Tibial artery (tissue), 4 donors: ENCODE results near the gene IMMP2L.

Experiments
- DNase-seq, 2 donors: peaks; one replicate each; pipeline ENCODE4 v3.0.0-alpha.2; 2019
- H3K27ac ChIP-seq, 2 donors: fragments of 200-600 bp; sonication (generic) in 1 of 2; 1 replicate in 1 of 2; 2 replicates in 1 of 2; pipeline ENCODE4 v1.5.1; 2018 to 2019; ENCODE audit warnings: mild to moderate bottlenecking in 1 of 2
- H3K27me3 ChIP-seq, 2 donors: fragments of 200-600 bp; sonication (generic) in 1 of 2; one replicate each; pipeline versions ENCODE4 v1.5.1 to v1.6.0; 2016 to 2019
- H3K36me3 ChIP-seq, 3 donors: fragments of 200-600 bp; sonication (generic) in 2 of 3; one replicate each; pipeline ENCODE4 v1.5.1; 2016 to 2019; ENCODE audit warnings: mild to moderate bottlenecking in 2 of 3
- H3K4me1 ChIP-seq, 4 donors: fragments of 200-600 bp; sonication (generic) in 2 of 4; 1 replicate in 3 of 4; 2 replicates in 1 of 4; pipeline ENCODE4 v1.5.1; 2016 to 2019
- H3K4me3 ChIP-seq, 2 donors: fragments of 200-600 bp; sonication (generic) in 1 of 2; 1 replicate in 1 of 2; 2 replicates in 1 of 2; pipeline ENCODE4 v1.5.1; 2018 to 2019; ENCODE audit warnings: mild to moderate bottlenecking in 2 of 2
- H3K9me3 ChIP-seq, 3 donors: fragments of 200-600 bp; sonication (generic) in 1 of 3; one replicate each; pipeline ENCODE4 v1.5.1; 2016 to 2019
- CTCF ChIP-seq, 2 experiments: fragments of 200-600 bp in 1 of 2; fragments of 450-650 bp in 1 of 2; IDR thresholded peaks; one replicate each; pipeline ENCODE4 v1.5.1; 2017 to 2019; ENCODE audit warnings: antibody characterized with exemption in 2 of 2, mild to moderate bottlenecking in 1 of 2, moderate library complexity in 1 of 2
- intact Hi-C: fragments of 100-400 bp; cut with DNase I; formaldehyde crosslinking; loops from one replicate; pipeline ENCODE4 v1.15.0; 2023; ENCODE audit warnings: low total_unique reads

IMMP2L gene

GRCh38 chr7:111540199-111540815 lies 22.0 kb downstream of the IMMP2L start:
- Histone ChIP-seq H3K9me3 (no peaks in the 10 kb centered on the region), H3K4me3 (no peak overlapping the region), H3K4me1 (no peaks in the 10 kb centered on the region), H3K27ac (no peak overlapping the region), H3K27me3 (no peaks in the 10 kb centered on the region), H3K36me3 (no peaks in the 10 kb centered on the region)
- intact Hi-C loops, result no loop called here
- no peak for TF ChIP-seq CTCF (IDR thresholded peaks at IDR 0.05)
- no peak for DNase-seq

GRCh38 chr7:111537134-111537533 lies 25.2 kb downstream of the IMMP2L start:
- H3K4me3 ChIP-seq, result no peak overlapping the region
- TF ChIP-seq CTCF (IDR thresholded peaks at IDR 0.05), result no peak
- intact Hi-C loops, result no loop called here
- no peak overlapping the region for H3K27ac ChIP-seq
- no peaks in the 10 kb centered on the region for H3K27me3 ChIP-seq
- H3K36me3 ChIP-seq, result no peaks in the 10 kb centered on the region
- no peaks in the 10 kb centered on the region for H3K9me3 ChIP-seq
- peaks cover 0 to 12% (median 10%) of the 10 kb centered on the region in 4 donors for H3K4me1 ChIP-seq
- DNase-seq, result no peak

- no peaks in the 10 kb centered on the region for H3K9me3 ChIP-seq
- intact Hi-C loops, result no loop called here
- H3K4me3 ChIP-seq, result no peak overlapping the region
- no peak for TF ChIP-seq CTCF (IDR thresholded peaks at IDR 0.05)
- H3K4me1 ChIP-seq, result peaks cover 0 to 28% (median 12%) of the 10 kb centered on the region in 4 donors
- H3K27ac ChIP-seq, result no peak overlapping the region
- no peaks in the 10 kb centered on the region for H3K36me3 ChIP-seq
- no peaks in the 10 kb centered on the region for H3K27me3 ChIP-seq
- DNase-seq, result no peak
Measured at GRCh38 chr7:111535142-111535870, 27.0 kb downstream of the IMMP2L start.

GRCh38 chr7:111532625-111533024 lies 29.7 kb downstream of the IMMP2L start:
- H3K4me3 ChIP-seq, result no peak overlapping the region
- intact Hi-C loops, result no loop called here
- no peak for TF ChIP-seq CTCF (IDR thresholded peaks at IDR 0.05)

GRCh38 chr7:111531993-111532392 lies 30.3 kb downstream of the IMMP2L start:
- H3K36me3 ChIP-seq, result no peaks in the 10 kb centered on the region
- no peak for TF ChIP-seq CTCF (IDR thresholded peaks at IDR 0.05)
- H3K27ac ChIP-seq, result peak overlapping the region; percentile 70 to 76
- no peaks in the 10 kb centered on the region for H3K9me3 ChIP-seq
- intact Hi-C loops, result no loop called here
- H3K27me3 ChIP-seq, result no peaks in the 10 kb centered on the region
- H3K4me1 ChIP-seq, result peaks cover 0 to 59% (median 24%) of the 10 kb centered on the region in 4 donors
- no peak overlapping the region for H3K4me3 ChIP-seq
- DNase-seq, result no peak

More at GRCh38 chr7:111532625-111533024, 29.7 kb downstream of the IMMP2L start:
- Histone ChIP-seq H3K9me3 (no peaks in the 10 kb centered on the region), H3K27ac (peak overlapping the region; percentile 70 to 76), H3K27me3 (no peaks in the 10 kb centered on the region), H3K36me3 (no peaks in the 10 kb centered on the region), H3K4me1 (peaks cover 0 to 53% (median 24%) of the 10 kb centered on the region in 4 donors)
- peak in 1 of 2 donors; percentile 70 for DNase-seq
